LNCAP (cell line): ENCODE data around the gene TRIM8.

Source experiments
- TF ChIP-seq, protein P1 (sequence below): fragments of 450-650 bp; IDR thresholded peaks from 2 replicates; pipeline ENCODE4 v1.5.1; 2017; ENCODE audit warnings: mild to moderate bottlenecking

The TRIM8 gene

DNA sequence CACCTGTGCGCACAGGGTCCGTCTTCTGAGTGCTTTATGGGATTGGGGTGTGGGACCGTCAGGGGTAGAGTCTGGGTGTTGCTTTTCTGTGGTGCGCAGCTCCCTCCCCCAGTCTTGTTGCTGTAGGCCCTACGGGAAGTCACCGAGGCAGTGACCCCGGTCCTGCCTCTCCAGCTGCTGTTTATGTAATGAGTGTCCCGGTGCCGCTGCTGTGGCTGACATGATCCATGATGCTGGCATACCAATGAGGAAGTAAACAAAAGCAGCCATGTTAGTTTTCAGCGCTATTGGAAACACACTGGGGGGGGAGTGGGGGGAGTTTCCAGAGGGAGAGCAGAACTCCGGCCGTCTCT is 1.1 kb downstream of the TRIM8 start:
- TF ChIP-seq, protein P1, sequence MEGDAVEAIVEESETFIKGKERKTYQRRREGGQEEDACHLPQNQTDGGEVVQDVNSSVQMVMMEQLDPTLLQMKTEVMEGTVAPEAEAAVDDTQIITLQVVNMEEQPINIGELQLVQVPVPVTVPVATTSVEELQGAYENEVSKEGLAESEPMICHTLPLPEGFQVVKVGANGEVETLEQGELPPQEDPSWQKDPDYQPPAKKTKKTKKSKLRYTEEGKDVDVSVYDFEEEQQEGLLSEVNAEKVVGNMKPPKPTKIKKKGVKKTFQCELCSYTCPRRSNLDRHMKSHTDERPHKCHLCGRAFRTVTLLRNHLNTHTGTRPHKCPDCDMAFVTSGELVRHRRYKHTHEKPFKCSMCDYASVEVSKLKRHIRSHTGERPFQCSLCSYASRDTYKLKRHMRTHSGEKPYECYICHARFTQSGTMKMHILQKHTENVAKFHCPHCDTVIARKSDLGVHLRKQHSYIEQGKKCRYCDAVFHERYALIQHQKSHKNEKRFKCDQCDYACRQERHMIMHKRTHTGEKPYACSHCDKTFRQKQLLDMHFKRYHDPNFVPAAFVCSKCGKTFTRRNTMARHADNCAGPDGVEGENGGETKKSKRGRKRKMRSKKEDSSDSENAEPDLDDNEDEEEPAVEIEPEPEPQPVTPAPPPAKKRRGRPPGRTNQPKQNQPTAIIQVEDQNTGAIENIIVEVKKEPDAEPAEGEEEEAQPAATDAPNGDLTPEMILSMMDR, result no peak

DNA sequence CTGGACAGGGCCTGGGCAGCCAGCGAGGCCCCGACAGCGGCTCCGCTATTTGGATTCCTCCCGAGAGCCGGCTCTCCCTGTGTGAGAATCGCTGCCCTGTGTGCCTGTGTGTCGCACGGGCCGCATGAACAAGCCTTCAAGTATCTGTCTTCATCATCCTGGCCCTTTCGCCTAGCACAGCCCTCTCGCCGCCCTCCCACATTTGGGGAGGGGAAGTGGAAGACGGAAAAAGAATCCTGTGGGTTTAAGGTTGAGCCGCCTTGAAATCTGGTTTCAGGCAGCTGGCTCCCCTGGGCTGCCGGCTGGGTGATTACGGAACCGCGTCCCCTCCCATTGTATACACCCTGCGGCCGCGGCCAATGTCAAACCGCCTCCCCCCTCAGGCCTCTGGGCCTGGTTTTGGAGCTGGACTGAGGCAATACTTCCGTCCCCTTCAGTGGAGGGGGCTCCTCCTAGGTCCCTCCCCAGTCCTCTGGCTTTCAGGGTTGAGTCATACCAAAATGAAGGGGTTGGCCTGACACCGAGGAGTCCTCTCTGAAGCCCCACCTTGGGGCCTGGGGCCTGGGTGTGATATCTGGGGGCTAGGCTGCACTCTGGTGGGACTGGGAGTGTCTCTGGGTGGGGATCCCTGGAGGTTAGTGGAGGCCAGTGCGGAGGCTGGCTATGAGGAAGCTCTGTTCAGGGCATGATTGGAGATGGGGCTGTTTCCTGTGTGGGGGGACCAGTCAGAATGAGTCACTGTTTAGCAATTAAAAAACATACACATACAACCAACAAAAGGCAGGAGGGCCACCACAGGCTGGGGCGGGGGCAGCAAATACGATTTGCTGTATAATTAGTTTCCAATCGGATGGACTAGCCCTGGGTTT is 1.7 kb downstream of the TRIM8 start:
- TF ChIP-seq, protein P1, result no peak

DNA sequence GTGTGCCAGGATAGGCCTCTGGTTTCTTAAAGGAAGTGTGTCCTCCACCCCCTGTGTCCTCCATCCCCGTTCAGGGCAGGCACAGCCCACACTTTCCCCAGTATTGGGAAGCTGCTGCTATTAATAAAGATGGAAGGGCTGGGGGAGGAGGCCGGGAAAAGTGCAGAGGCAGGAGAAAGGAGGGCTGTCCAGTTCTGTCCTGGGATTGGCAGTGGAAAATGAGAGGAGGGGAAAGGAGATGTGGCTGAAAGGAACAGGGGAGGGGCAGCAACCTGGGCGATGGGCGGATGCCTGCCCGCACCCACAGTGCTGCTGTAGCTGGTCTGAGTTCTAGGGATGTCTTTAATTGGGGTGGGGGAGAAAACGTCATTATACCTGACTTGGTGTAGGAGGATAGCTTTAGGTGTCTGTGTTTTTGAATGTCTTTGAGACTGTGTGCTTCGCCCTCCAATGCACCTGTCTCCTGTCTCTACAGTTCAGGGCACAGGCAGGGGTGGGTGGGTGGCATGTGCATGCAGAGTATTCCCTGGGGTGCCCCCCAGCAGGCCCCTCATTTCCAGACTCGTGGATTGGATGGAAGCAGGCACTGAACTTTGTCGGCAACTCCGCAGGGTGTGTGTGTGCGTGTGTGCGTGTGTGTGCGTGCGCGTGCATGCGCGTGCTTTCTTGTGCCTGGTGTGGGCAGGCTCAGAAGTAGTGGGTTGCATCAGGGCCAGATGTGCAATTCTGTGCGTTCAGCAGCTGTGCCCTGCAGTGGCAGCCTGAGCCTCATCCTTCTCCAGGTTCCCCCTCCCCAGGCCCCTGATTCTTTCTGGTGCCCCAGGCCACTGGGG is 2.5 kb downstream of the TRIM8 start:
- TF ChIP-seq, protein P1, result no peak

DNA sequence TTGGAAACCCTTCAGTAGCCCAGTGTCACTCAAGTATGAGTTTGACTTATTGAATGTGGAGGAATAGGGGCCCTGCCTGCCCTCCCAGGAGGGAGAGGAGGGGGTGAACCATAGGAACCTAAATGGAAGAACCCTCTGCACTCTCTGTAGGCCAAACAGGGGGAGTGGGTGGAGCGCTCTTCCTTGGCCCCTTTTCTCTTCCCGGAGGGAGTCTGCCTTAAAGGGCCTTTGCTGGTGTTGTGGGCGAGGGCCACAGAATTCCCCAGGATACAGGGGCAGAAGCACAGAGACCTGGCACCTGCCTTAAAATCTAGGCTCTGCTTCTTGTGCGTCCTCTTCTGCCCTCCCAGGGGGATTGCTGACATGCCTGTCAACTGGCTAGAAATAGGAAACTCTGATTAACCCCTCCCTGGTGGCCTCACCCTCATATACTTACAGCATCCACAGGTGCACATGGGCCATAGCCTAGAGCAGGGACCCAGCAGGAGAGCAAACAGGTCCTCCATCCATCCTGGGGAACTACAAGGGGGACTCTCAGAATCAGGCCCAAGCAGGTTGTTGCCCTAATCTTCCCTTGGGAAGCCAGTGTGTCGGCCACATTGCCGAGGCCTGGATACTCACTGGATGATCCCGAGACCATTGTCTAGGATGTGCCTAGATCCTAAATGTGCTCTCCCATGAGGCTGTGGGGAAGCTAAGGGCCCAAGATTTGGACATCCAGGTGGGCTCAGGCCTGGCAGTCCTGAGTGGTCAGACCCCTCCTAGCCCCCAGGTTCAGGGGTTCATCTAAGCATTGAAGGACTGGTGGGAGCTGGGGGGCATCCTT is 3.4 kb downstream of the TRIM8 start:
- TF ChIP-seq, protein P1, result no peak

DNA sequence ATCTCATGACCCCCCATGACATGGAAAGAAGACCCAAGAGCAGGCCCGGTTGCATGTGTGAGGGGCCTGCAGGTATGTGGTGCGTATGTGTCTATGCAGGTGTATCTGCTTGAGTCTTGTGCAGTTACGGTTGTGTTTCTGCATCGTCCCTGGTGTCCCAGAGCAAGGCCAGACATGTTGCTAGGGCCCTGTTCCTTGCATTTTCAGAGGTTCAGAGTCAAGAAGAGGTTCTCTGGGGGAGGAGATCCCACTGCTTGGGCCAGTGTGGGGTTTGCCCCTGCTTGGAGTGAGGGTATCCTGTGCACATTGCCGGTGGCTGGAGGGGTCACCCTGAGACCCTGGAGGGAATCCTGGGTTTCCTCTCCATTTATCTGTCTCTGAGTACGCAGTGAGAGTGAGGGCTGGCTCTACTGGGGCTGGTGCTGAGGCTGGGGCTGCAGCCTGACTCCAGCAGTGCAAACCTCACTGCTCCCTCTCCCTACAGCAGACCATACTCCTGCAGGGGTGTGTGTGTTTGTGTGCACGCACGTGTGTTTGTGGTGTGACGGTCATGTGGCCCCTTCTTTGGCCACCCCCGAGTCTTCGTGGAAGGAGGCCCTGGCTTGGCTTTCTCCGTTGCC is 4.1 kb downstream of the TRIM8 start:
- TF ChIP-seq, protein P1, result no peak

DNA sequence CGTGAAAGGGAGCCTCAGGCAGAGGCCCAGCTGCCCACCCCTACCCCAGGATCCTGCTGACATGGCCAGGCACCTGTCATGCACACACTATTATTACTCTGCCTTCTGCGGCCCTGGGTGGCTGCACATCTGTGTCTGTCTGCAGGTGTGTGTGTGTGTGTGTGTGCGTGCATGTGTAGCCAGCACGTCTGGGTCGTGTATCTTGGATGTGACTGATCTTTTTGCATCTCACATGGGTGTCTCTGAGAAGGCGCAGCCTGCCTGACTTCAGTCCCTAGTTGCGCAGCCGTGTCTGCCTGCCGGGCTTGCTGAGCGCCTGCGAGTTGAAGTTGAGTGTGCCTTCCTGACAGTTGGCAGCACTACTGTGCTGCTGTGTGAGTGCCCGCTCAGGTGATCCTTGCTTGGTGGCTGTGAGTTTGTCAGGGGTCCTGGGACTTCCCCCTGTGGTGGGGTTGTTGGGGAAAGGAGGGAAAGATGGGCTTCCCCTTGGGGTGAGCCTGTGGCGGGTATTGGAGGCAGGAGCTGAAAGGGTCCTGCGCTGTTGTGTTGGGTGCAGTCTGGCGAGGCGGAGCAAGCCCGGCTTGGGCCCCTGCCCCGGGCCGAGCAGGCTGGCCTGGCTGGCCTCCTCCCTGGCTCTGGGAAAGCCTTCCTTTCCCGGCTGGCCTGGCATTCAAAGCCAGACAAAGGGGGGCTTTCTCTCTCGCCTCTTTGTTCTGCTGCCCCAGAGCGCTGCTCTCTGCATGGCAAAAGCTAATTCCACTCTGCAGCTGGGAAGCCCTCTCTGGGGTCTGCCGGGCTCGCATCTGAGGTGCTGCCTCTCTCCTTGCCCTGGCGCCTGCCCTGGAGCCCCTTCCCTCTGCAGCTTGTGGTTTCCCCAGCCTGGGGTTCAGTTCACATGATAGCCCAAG is 4.9 kb downstream of the TRIM8 start:
- TF ChIP-seq, protein P1, result no peak
